Endothelial cell of umbilical vein (primary cell): ENCODE results near the gene EFHC1. TPM values are rescaled to one million over a fixed set of nuclear protein-coding genes. Genes with fewer than 3 reads are reported as not detected.

Experiments
- BruUV-seq: library from RNA; stranded (reverse); fragments of 400-500 nt; replicated peaks from 2 replicates; lab custom pipeline; 2021; lab: Mats Ljungman, UMichigan
- CTCF ChIA-PET: fragments of 300-600, 350-600 bp; sonication (Branson Sonifier 250); formaldehyde crosslinking; loops from one replicate; lab custom pipeline; 2021; ENCODE audit warnings: antibody characterized with exemption, inconsistent platforms; lab: Charles Lee
- POLR2A ChIA-PET: fragments of 300-600, 350-600 bp; sonication (Branson Sonifier 250); formaldehyde crosslinking; loops from one replicate; lab custom pipeline; 2021; ENCODE audit warnings: antibody characterized with exemption, inconsistent platforms; lab: Charles Lee
- DNase-seq: peaks from one replicate; pipeline ENCODE4 v3.0.0-alpha.2; 2011; ENCODE audit warnings: low read depth, low spot score
- FAIRE-seq: peaks from 2 replicates; lab custom pipeline; 2011; peaks lifted over from hg19 to GRCh38; lab: Jason Lieb, UNC
- H2AFZ ChIP-seq: 2 replicates; pipeline ENCODE4 v1.6.0; 2012; ENCODE audit warnings: low read depth, low read length, control low read depth, inconsistent platforms
- H3K27ac ChIP-seq: 2 replicates; pipeline ENCODE4 v1.5.1; 2011; ENCODE audit warnings: low read depth, mild to moderate bottlenecking, control low read depth, low read length, moderate library complexity; ENCODE audit not compliant: insufficient read depth
- H3K27me3 ChIP-seq, 2 experiments: 2 replicates each; pipeline versions ENCODE4 v1.6.0 to v1.6.1; 2011; ENCODE audit warnings: low read length in 2 of 2, mixed read lengths in 1 of 2; ENCODE audit not compliant: control insufficient read depth in 2 of 2, insufficient read depth in 2 of 2
- H3K36me3 ChIP-seq, 2 experiments: 2 replicates in 1 of 2; 3 replicates in 1 of 2; pipeline ENCODE4 v1.5.1; 2011; ENCODE audit warnings: low read length in 2 of 2, mild to moderate bottlenecking in 1 of 2, moderate library complexity in 1 of 2; ENCODE audit not compliant: control insufficient read depth in 2 of 2, insufficient read depth in 2 of 2; ENCODE audit errors: extremely low read depth in 1 of 2
- H3K4me1 ChIP-seq: 3 replicates; pipeline ENCODE4 v1.5.1; 2011; ENCODE audit warnings: mild to moderate bottlenecking, low read length; ENCODE audit not compliant: control insufficient read depth, insufficient read depth; ENCODE audit errors: extremely low read depth
- H3K4me2 ChIP-seq: 2 replicates; pipeline ENCODE4 v1.6.1; 2011; ENCODE audit warnings: low read length, control low read depth, mixed read lengths; ENCODE audit not compliant: insufficient read depth
- H3K4me3 ChIP-seq, 3 experiments: fragments of 200-600 bp in 1 of 3; sonication (generic), shearing (Covaris generic) in 1 of 3; replicated peaks in 1 of 3; 2 replicates each; pipeline ENCODE4 v1.5.1; 2011 to 2016; ENCODE audit warnings: control low read depth in 3 of 3, low read length in 3 of 3, mild to moderate bottlenecking in 2 of 3, inconsistent platforms in 1 of 3, low read depth in 1 of 3, moderate library complexity in 1 of 3; ENCODE audit not compliant: insufficient read depth in 1 of 3
- H3K79me2 ChIP-seq: 2 replicates; pipeline ENCODE4 v1.6.0; 2012; ENCODE audit warnings: low read length, inconsistent platforms; ENCODE audit not compliant: control insufficient read depth, insufficient read depth
- H3K9ac ChIP-seq: replicated peaks from 2 replicates; pipeline ENCODE3; 2011; ENCODE audit warnings: low read length, control low read depth; ENCODE audit not compliant: insufficient read depth; ENCODE audit errors: extremely low read depth
- H3K9me1 ChIP-seq: replicated peaks from 3 replicates; pipeline ENCODE4 v1.6.0; 2011; ENCODE audit warnings: mild to moderate bottlenecking, low read length; ENCODE audit not compliant: control insufficient read depth, insufficient read depth; ENCODE audit errors: extremely low read depth
- H3K9me3 ChIP-seq: replicated peaks from 2 replicates; pipeline ENCODE4 v1.5.1; 2012; ENCODE audit warnings: low read length, inconsistent platforms; ENCODE audit not compliant: control insufficient read depth, insufficient read depth
- H4K20me1 ChIP-seq: replicated peaks from 2 replicates; pipeline ENCODE3; 2011; ENCODE audit warnings: mild to moderate bottlenecking, low read length; ENCODE audit not compliant: control insufficient read depth, insufficient read depth; ENCODE audit errors: extremely low read depth
- EZH2 ChIP-seq: IDR thresholded peaks from 2 replicates; pipeline ENCODE4 v1.6.1; 2012; ENCODE audit warnings: borderline replicate concordance, low read depth, mild to moderate bottlenecking, moderate library complexity, low read length, inconsistent platforms; ENCODE audit not compliant: severe bottlenecking
- FOS ChIP-seq: IDR thresholded peaks from 2 replicates; pipeline ENCODE4 v1.6.1; 2011; ENCODE audit warnings: mild to moderate bottlenecking, low read length, moderate library complexity, borderline replicate concordance; ENCODE audit not compliant: insufficient read depth
- GATA2 ChIP-seq: IDR thresholded peaks from 2 replicates; pipeline ENCODE4 v1.7.0; 2011; ENCODE audit warnings: low read depth, mild to moderate bottlenecking, moderate library complexity, mixed read lengths, low read length; ENCODE audit not compliant: insufficient read length, insufficient read depth
- JUN ChIP-seq: IDR thresholded peaks from 2 replicates; pipeline ENCODE4 v1.6.1; 2011; ENCODE audit warnings: borderline replicate concordance, low read depth; ENCODE audit not compliant: insufficient read length, insufficient read depth
- MYC ChIP-seq: IDR thresholded peaks from one replicate; pipeline ENCODE4 v1.6.1; 2011; ENCODE audit warnings: mild to moderate bottlenecking, low read depth, low read length
- POLR2A ChIP-seq: IDR thresholded peaks from 2 replicates; pipeline ENCODE4 v1.6.1; 2012; ENCODE audit warnings: low read depth, mild to moderate bottlenecking, control low read depth, low read length
- POLR2AphosphoS5 ChIP-seq: IDR thresholded peaks from 2 replicates; pipeline ENCODE4 v1.6.1; 2012; ENCODE audit warnings: low read depth, mild to moderate bottlenecking, control low read depth, low read length, moderate library complexity; ENCODE audit not compliant: insufficient read depth
- dilution Hi-C: fragments of 300-500 bp; cut with MboI; formaldehyde crosslinking; loops from one replicate; pipeline ENCODE4 v1.15.0; 2019; ENCODE audit warnings: low sequenced_read_pairs; ENCODE audit not compliant: extremely low pct_ligation_motif_present
- intact Hi-C: fragments of 100-400 bp; cut with micrococcal nuclease; formaldehyde crosslinking; loops from one replicate; pipeline ENCODE4 v1.10.0; 2022
- polyA plus RNA-seq, 4 experiments: library from polyadenylated mRNA; depleted of rRNA in 3 of 4; stranded (reverse) in 3 of 4; unstranded in 1 of 4; fragments of >200 nt; gene quantifications; 2 replicates each; pipeline versions ENCODE4 v1.2.1 to v1.2.3, GENCODE V29; 2011 to 2012; ENCODE audit warnings: missing spikeins in 1 of 4
- total RNA-seq: library from RNA; stranded (reverse); gene quantifications from 2 replicates; pipeline ENCODE4 v1.2.3, GENCODE V29; 2021
- TF ChIP-seq, protein P1 (sequence below), 2 donors: IDR thresholded peaks; 1 replicate in 1 of 2; 2 replicates in 1 of 2; pipeline ENCODE4 v1.5.1; 2011; ENCODE audit warnings: low read length in 2 of 2, mild to moderate bottlenecking in 2 of 2, moderate library complexity in 2 of 2, control low read depth in 1 of 2, inconsistent platforms in 1 of 2, low read depth in 1 of 2; ENCODE audit not compliant: insufficient read depth in 1 of 2; ENCODE audit errors: extremely low read depth in 1 of 2
- TF ChIP-seq, protein P2 (sequence below): IDR thresholded peaks from 2 replicates; pipeline ENCODE4 v1.6.1; 2011; ENCODE audit not compliant: insufficient read depth, insufficient read length

Gene EFHC1
- total and polyA plus RNA-seq, 2 donors (not counting 3 experiments of a cell fraction or from before 2014, with no cell fraction given): 14.6 to 17.6 TPM

DNA sequence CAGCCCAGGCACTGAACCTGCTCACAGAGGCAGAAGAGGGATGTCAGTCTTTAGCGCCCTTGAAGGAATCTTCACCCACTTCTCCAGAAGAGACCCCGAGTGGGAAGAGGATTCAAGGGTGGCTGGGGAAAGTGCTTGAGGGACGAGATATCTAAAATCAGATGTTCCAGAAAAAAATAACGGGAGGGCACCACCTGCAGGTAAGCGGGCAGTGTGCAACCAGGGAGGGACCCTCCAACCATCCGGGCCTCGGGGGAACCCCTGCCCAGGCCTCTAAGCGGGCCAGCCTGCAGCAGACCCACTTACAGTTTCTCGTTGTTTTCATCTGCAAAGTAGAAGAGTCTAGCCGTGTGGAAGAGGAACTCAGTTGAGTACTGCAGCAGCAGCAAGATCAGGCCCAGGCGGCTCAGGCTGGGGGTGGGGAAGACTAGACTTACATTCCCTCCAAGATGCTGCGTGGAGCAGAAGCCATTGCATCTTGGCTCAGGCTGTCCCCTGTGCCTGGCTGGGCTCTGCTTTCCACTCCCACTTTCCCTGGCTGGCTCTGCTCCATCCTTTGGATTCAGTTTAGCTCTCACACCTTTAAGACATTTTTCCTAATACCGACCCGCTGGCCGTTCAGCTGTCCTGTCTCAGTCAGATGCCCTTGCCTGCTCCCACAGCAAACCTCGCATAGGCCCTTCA, 85.7 kb downstream of the EFHC1 start:
- Histone ChIP-seq H3K79me2 (no peaks in the 10 kb centered on the region), H3K27me3 (no peaks in the 10 kb centered on the region), H3K27ac (no peak overlapping the region), H3K9me3 (no peaks in the 10 kb centered on the region), H3K9me1 (no peaks in the 10 kb centered on the region), H3K9ac (no peak overlapping the region), H3K4me1 (peaks cover 41% of the 10 kb centered on the region), H2AFZ (no peak overlapping the region), H4K20me1 (no peaks in the 10 kb centered on the region), H3K4me2 (no peak overlapping the region), H3K4me3 (no peak overlapping the region), H3K36me3 (peaks cover 33 to 62% of the 10 kb centered on the region in 2 experiments)
- DNase-seq (no peak), FAIRE-seq (no peak)
- no TSS peak for BruUV-seq
- dilution Hi-C loops (no loop called here), intact Hi-C loops (loop anchor here (2.0 kb wide), 2 partner anchors 71 to 157 kb away; partner anchors contain the start of gene TRAM2)
- TF ChIP-seq JUN: no peak
- TF ChIP-seq, protein P1, sequence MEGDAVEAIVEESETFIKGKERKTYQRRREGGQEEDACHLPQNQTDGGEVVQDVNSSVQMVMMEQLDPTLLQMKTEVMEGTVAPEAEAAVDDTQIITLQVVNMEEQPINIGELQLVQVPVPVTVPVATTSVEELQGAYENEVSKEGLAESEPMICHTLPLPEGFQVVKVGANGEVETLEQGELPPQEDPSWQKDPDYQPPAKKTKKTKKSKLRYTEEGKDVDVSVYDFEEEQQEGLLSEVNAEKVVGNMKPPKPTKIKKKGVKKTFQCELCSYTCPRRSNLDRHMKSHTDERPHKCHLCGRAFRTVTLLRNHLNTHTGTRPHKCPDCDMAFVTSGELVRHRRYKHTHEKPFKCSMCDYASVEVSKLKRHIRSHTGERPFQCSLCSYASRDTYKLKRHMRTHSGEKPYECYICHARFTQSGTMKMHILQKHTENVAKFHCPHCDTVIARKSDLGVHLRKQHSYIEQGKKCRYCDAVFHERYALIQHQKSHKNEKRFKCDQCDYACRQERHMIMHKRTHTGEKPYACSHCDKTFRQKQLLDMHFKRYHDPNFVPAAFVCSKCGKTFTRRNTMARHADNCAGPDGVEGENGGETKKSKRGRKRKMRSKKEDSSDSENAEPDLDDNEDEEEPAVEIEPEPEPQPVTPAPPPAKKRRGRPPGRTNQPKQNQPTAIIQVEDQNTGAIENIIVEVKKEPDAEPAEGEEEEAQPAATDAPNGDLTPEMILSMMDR (IDR thresholded peaks at IDR 0.05; ENCODE audit: extremely low read depth in 1 of 2, insufficient read depth in 1 of 2, low read depth in 1 of 2, low read length in 2 of 2): peak in 1 of 2 donors; percentile 5
- ChIA-PET CTCF (interaction anchor here (0.9 to 1.5 kb wide), 5 partner anchors 23 to 98 kb away, joined by 4 to 5 read pairs (median 4); no protein-coding TSS in a partner anchor), POLR2A (no interaction called here)

DNA sequence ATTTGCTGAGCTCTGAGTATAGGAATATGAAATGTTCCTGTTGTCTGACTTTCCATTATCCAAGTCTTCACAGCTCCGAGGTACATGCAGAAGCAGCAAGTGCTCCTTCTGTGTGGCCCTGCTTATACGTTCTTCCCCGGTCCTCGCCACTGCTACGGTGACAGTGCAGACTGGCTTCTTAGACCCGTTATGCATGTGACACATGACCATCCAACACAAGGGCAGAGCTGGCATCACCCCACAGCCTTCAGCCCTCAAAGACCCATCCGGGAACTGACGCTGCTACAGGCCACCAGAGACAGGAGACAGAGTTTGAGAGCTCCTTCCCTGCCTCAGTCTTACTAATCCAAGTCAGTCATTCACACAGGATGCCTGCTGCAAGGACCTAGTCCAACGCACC, 86.3 kb downstream of the EFHC1 start:
- Histone ChIP-seq H3K27me3 (no peaks in the 10 kb centered on the region), H3K79me2 (no peaks in the 10 kb centered on the region), H4K20me1 (no peaks in the 10 kb centered on the region), H3K9me1 (no peaks in the 10 kb centered on the region), H3K36me3 (peaks cover 33 to 60% of the 10 kb centered on the region in 2 experiments), H3K4me1 (peaks cover 47% of the 10 kb centered on the region), H3K4me3 (no peak overlapping the region), H3K9ac (no peak overlapping the region), H3K9me3 (no peaks in the 10 kb centered on the region), H3K27ac (no peak overlapping the region), H3K4me2 (no peak overlapping the region), H2AFZ (no peak overlapping the region)
- BruUV-seq: no TSS peak
- ChIA-PET POLR2A (interaction anchor here (0.8 kb wide), 1 partner anchor 87 kb away, joined by 3 read pairs; the partner anchor contains the start of gene EFHC1), CTCF (interaction anchor here (0.9 to 1.5 kb wide), 5 partner anchors 23 to 99 kb away, joined by 4 to 5 read pairs (median 4); no protein-coding TSS in a partner anchor)
- TF ChIP-seq, protein P1 (IDR thresholded peaks at IDR 0.05; ENCODE audit: extremely low read depth in 1 of 2, insufficient read depth in 1 of 2, low read depth in 1 of 2, low read length in 2 of 2): no peak
- TF ChIP-seq MYC (no peak), FOS (no peak), JUN (no peak), POLR2A (no peak), EZH2 (no peak), GATA2 (no peak), POLR2AphosphoS5 (no peak)
- TF ChIP-seq, protein P2, sequence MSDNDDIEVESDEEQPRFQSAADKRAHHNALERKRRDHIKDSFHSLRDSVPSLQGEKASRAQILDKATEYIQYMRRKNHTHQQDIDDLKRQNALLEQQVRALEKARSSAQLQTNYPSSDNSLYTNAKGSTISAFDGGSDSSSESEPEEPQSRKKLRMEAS: no peak
- no peak for FAIRE-seq
- intact Hi-C loops: no loop called here
- dilution Hi-C loops: no loop called here
- DNase-seq: no peak
